Thyroid gland (tissue), 4 donors: Measurements from ENCODE around the gene TMEM107. TPM values are rescaled to one million over a fixed set of nuclear protein-coding genes. Genes with fewer than 3 reads are reported as not detected.

ENCODE experiments used
- DNase-seq, 2 donors: peaks; one replicate each; pipeline ENCODE4 v3.0.0-alpha.2; 2019
- H3K27ac ChIP-seq, 3 donors: fragments of 200-600 bp; sonication (generic); 1 replicate in 2 of 3; 2 replicates in 1 of 3; pipeline ENCODE4 v1.5.1; 2016 to 2019; ENCODE audit warnings: mild to moderate bottlenecking in 1 of 3, moderate library complexity in 1 of 3
- H3K27me3 ChIP-seq: fragments of 200-600 bp; sonication (generic); one replicate; pipeline ENCODE4 v1.5.1; 2019
- H3K36me3 ChIP-seq, 2 donors: fragments of 200-600 bp; sonication (generic); one replicate each; pipeline ENCODE4 v1.5.1; 2016 to 2019
- H3K4me1 ChIP-seq, 2 donors: fragments of 200-600 bp; sonication (generic); one replicate each; pipeline ENCODE4 v1.5.1; 2017 to 2019
- H3K4me3 ChIP-seq, 3 donors: fragments of 200-600 bp; sonication (generic); replicated peaks in 1 of 3; 1 replicate in 2 of 3; 2 replicates in 1 of 3; pipeline ENCODE4 v1.5.1; 2016; ENCODE audit warnings: mild to moderate bottlenecking in 1 of 3
- H3K9me3 ChIP-seq: fragments of 200-600 bp; sonication (generic); one replicate; pipeline ENCODE4 v1.5.1; 2017
- POLR2A ChIP-seq, 2 donors: fragments of 450-650 bp; IDR thresholded peaks; one replicate each; pipeline ENCODE4 v1.6.1; 2017; ENCODE audit warnings: antibody characterized with exemption in 2 of 2, mild to moderate bottlenecking in 2 of 2, moderate library complexity in 1 of 2
- WGBS, 2 donors: methylation state at CpG; one replicate each; pipeline ENCODE4 v1.1.5; 2017; 5-methylcytosine and 5-hydroxymethylcytosine counted together
- intact Hi-C: fragments of 100-400 bp; cut with DNase I; formaldehyde crosslinking; loops from one replicate; pipeline ENCODE4 v1.15.1; 2023
- total RNA-seq, 4 donors: library from RNA; depleted of rRNA; stranded (reverse); fragments of >200 nt; gene quantifications; one replicate each; pipeline ENCODE4 v1.2.3, GENCODE V29; 2016
- TF ChIP-seq, protein P1 (sequence below), 6 experiments: fragments of 200-600 bp in 3 of 6; fragments of 450-650 bp in 3 of 6; sonication (generic) in 3 of 6; IDR thresholded peaks; one replicate each; pipeline ENCODE4 v1.5.1; 2016 to 2019; ENCODE audit warnings: antibody characterized with exemption in 6 of 6, mild to moderate bottlenecking in 2 of 6, inconsistent platforms in 1 of 6, moderate library complexity in 1 of 6

The TMEM107 gene
- total RNA-seq, 4 donors from 2014 or later: 19.7 to 34.7 (median 32.2) TPM

DNA sequence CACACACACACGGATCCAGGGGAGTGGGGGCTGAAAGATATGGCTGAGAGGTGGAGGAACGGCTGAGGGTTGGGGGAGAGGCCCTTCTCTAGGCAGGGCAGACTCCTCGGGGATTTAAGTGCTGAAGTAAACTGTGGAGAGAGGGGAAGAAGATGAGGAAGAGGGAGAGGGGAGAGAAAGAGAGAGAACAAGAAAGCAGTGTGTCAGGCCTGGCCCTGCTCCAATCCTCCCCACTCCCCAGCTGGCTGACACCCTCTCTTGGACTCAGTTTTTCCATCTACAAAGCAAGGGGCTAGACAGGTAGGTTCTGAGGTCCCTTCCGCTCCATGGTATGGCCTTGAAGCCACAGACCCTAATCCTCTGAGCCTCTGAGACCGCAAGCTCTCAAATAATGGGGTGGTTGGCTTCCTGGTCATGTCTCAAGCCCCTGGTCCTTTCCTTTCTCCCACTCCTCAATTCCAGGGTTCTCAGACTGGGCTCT, 15.4 kb downstream of the TMEM107 start:
- Histone ChIP-seq H3K4me3 (no peak overlapping the region), H3K27me3 (no peaks in the 10 kb centered on the region), H3K27ac (peak overlapping the region; percentile 34 to 100 (median 98)), H3K36me3 (peaks cover 0 to 13% of the 10 kb centered on the region in 2 donors), H3K9me3 (no peaks in the 10 kb centered on the region), H3K4me1 (peaks cover 35 to 64% of the 10 kb centered on the region in 2 donors)
- DNase-seq: no peak
- no peak for TF ChIP-seq POLR2A (IDR thresholded peaks at IDR 0.05)
- TF ChIP-seq, protein P1, sequence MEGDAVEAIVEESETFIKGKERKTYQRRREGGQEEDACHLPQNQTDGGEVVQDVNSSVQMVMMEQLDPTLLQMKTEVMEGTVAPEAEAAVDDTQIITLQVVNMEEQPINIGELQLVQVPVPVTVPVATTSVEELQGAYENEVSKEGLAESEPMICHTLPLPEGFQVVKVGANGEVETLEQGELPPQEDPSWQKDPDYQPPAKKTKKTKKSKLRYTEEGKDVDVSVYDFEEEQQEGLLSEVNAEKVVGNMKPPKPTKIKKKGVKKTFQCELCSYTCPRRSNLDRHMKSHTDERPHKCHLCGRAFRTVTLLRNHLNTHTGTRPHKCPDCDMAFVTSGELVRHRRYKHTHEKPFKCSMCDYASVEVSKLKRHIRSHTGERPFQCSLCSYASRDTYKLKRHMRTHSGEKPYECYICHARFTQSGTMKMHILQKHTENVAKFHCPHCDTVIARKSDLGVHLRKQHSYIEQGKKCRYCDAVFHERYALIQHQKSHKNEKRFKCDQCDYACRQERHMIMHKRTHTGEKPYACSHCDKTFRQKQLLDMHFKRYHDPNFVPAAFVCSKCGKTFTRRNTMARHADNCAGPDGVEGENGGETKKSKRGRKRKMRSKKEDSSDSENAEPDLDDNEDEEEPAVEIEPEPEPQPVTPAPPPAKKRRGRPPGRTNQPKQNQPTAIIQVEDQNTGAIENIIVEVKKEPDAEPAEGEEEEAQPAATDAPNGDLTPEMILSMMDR (IDR thresholded peaks at IDR 0.05): no peak
- intact Hi-C loops: no loop called here
- 61 to 62% methylated on average over 5 of the region's 5 CpGs for WGBS, 2 donors

DNA sequence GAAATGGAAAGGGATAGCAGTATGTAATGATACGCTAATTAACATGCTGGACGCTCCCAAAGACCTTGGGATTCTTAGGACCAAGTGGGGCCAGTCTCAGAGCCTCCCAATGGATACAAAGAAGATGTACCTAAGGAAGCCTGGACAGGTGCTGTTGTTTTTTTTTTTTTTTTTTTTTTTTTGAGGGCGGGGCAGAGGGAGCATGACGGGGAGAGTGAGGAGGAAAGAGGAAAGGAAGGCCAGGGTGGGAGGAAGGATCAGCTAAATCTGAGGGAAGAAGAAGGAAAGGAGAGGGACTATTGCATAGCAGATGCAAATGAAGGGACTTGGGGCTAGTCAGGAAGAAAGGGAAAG, 16.0 kb downstream of the TMEM107 start:
- DNase-seq: no peak
- Histone ChIP-seq H3K4me3 (no peak overlapping the region), H3K27ac (peak overlapping the region in 2 of 3 donors; percentile 98 to 100), H3K4me1 (peaks cover 35 to 64% of the 10 kb centered on the region in 2 donors), H3K9me3 (no peaks in the 10 kb centered on the region), H3K36me3 (peaks cover 0 to 13% of the 10 kb centered on the region in 2 donors), H3K27me3 (no peaks in the 10 kb centered on the region)
- intact Hi-C loops: no loop called here
- 71% methylated on average over 4 of the region's 4 CpGs for WGBS, 2 donors
- no peak for TF ChIP-seq POLR2A (IDR thresholded peaks at IDR 0.05)

DNA sequence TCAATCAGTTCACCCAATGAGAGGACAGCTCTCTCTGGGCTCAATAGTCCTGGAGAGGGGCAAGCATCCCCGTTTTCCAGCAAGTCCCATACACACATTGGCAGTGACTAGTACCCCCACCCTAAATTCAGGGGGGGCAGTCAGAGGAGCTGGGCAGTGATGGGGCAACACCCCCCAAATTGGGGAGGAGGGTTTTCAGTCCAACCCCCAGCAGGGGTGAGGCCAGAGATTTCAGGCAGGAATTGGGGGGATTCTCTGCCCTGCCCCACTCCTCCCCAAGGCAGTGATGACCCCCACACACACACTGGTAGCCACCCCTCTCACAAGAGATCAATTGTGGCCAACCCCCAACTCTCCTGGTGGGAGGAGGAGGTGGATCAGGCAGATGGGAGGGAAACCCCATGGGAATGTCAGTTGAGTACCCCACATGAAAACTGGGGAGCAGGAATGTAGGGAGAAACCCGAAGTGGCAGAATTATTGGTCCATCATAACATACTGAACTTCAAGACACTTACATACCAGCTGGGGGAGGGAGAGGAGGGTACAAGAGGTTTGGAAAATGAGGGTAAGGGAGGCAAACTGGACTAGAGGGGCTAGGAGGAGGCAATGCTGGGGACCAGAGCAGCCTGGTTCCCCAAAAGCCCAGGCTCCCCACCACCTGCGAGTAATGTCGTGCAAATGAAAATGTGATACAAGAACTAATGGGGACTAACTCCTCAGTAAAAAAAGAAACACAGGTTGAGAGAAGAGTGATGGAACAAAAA, 16.5 kb downstream of the TMEM107 start:
- H3K36me3 ChIP-seq: peaks cover 0 to 13% of the 10 kb centered on the region in 2 donors
- H3K9me3 ChIP-seq: no peaks in the 10 kb centered on the region
- H3K4me1 ChIP-seq: peaks cover 33 to 61% of the 10 kb centered on the region in 2 donors
- peak overlapping the region in 2 of 3 donors; percentile 98 to 100 for H3K27ac ChIP-seq
- H3K27me3 ChIP-seq: no peaks in the 10 kb centered on the region
- WGBS, 2 donors: 78 to 84% methylated on average over 4 of the region's 4 CpGs
- intact Hi-C loops: no loop called here
- TF ChIP-seq POLR2A (IDR thresholded peaks at IDR 0.05): no peak
- TF ChIP-seq, protein P1 (IDR thresholded peaks at IDR 0.05): no peak
- no peak overlapping the region for H3K4me3 ChIP-seq
- DNase-seq: no peak

DNA sequence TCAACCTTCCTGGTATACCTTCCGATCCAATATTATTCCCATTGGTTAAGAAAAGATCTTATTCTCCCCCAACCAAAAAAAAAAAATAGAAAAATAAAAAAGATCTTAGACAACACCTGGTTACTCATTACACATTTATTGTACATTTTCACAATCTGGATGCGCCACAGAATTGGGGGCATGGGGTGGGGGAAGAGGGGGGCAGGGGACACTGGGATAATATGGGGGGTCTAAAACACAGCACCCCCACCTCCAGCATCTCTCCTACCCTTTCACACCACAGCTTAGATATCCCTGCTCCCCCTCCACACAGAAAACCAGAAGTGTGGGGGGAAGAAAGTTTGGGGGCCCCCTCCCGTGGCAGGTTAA, 17.2 kb downstream of the TMEM107 start:
- WGBS, 2 donors: 62 to 64% methylated on average over 3 of the region's 3 CpGs
- intact Hi-C loops: no loop called here
- peaks cover 27 to 55% of the 10 kb centered on the region in 2 donors for H3K4me1 ChIP-seq

DNA sequence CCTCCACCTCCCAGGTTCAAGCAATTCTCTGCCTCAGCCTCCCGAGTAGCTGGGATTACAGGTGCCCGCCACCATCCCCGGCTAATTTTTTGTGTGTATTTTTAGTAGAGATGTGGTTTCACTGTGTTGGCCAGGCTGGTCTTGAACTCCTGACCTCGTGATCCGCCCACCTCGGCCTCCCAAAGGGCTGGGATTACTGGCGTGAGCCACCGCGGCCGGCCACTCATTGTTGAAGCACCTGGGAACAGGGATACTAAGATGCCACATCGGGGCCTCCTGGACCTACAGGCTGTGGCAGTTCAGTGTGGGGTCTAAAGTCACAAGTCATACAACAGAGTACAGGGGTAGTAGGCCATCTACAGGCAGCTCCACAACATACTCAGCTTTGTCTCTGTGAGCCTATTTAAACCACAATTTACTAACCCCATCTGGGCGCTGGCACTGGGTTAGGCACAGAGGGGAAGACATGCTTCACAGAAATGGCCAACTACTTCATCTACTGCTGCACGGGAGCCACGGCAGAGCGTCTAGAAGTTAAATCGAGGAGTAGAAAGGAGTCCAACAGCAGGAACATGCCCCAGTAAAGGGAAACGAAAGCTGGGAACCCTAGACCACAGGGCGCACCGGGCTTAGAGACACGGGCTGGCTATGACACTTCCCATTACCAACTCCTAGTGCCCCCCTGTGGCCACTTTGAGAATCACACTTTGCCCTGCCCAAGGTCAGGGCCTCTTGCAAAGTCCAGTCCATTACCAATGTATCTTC, 17.7 kb downstream of the TMEM107 start:
- Histone ChIP-seq H3K27ac (peak overlapping the region; percentile 23 to 100 (median 98)), H3K36me3 (peaks cover 0 to 13% of the 10 kb centered on the region in 2 donors), H3K4me3 (no peak overlapping the region), H3K27me3 (no peaks in the 10 kb centered on the region), H3K4me1 (peaks cover 27 to 54% of the 10 kb centered on the region in 2 donors), H3K9me3 (no peaks in the 10 kb centered on the region)
- intact Hi-C loops: no loop called here
- TF ChIP-seq POLR2A (IDR thresholded peaks at IDR 0.05): peak in 1 of 2 donors; percentile 14
- TF ChIP-seq, protein P1 (IDR thresholded peaks at IDR 0.05): peak; percentile 79 to 94 (median 90)
- WGBS, 2 donors: 42% methylated on average over 18 to 20 of the region's 20 CpGs
- peak; percentile 94 to 96 for DNase-seq

More for the DNA sequence above, 17.2 kb downstream of the TMEM107 start:
- no peak for DNase-seq
- H3K4me3 ChIP-seq: no peak overlapping the region
- H3K27ac ChIP-seq: peak overlapping the region; percentile 23 to 100 (median 98)
- H3K27me3 ChIP-seq: no peaks in the 10 kb centered on the region
- H3K9me3 ChIP-seq: no peaks in the 10 kb centered on the region
- peaks cover 0 to 13% of the 10 kb centered on the region in 2 donors for H3K36me3 ChIP-seq
- no peak for TF ChIP-seq POLR2A (IDR thresholded peaks at IDR 0.05)
- TF ChIP-seq, protein P1 (IDR thresholded peaks at IDR 0.05): no peak
